ENCODE results near the gene TUSC2.
"Not testable (repeated sequence)": the region's sequence is repeated elsewhere in the genome, so short reads cannot be mapped to it uniquely, and the experiment has no call there.

TUSC2 gene

GRCh38 chr3:50293079-50293801 is 34.8 kb downstream of the TUSC2 start:
- no peak for DNase-seq

- peak; percentile 92 for DNase-seq
Measured at GRCh38 chr3:50292159-50293078, 35.6 kb downstream of the TUSC2 start, which contains the start of gene IFRD2. IFRD2 (minus strand) TSS chr3:50292429; CDS start chr3:50292274, 155 bp downstream.

- no peak for DNase-seq
Measured at GRCh38 chr3:50290161-50290641, 37.8 kb downstream of the TUSC2 start.

GRCh38 chr3:50289130-50289529 is 38.9 kb downstream of the TUSC2 start:
- no peak for DNase-seq

GRCh38 chr3:50288387-50289007 is 39.5 kb downstream of the TUSC2 start:
- no peak for DNase-seq

GRCh38 chr3:50287262-50287661 is 40.8 kb downstream of the TUSC2 start:
- DNase-seq, result no peak

GRCh38 chr3:50286322-50287227 is 41.4 kb downstream of the TUSC2 start:
- no peak for DNase-seq

GRCh38 chr3:50284121-50284520 is 43.9 kb downstream of the TUSC2 start:
- DNase-seq, result not testable (repeated sequence)

- DNase-seq, result no peak
Measured at GRCh38 chr3:50279255-50280016, 48.6 kb downstream of the TUSC2 start.

- DNase-seq, result no peak
Measured at GRCh38 chr3:50278880-50279224, 49.2 kb downstream of the TUSC2 start, which contains the start of gene LSMEM2. LSMEM2 (plus strand) TSS chr3:50279087; CDS start chr3:50279114, 27 bp downstream.

GRCh38 chr3:50278123-50278879 is 49.7 kb downstream of the TUSC2 start:
- DNase-seq, result no peak

GRCh38 chr3:50276762-50277101 is 51.3 kb downstream of the TUSC2 start:
- DNase-seq, result no peak

- no peak for DNase-seq
Measured at GRCh38 chr3:50275996-50276761, 51.8 kb downstream of the TUSC2 start.

GRCh38 chr3:50275141-50275995 is 52.7 kb downstream of the TUSC2 start:
- DNase-seq, result no peak

Measured in SIG-M5 (cell line).